ENCODE measurements around the gene ATP1A3.
A peak's percentile ranks its signal among the peaks of the same experiment; 100 is the strongest.
"Not testable (repeated sequence)": the region's sequence is repeated elsewhere in the genome, so short reads cannot be mapped to it uniquely, and the experiment has no call there.

The ATP1A3 gene

GRCh38 chr19:41945135-41945766, 48.8 kb downstream of the ATP1A3 start:
- no peak for DNase-seq (ENCODE audit: low spot score)

- no peak for DNase-seq (ENCODE audit: low spot score)
These were observed 49.7 kb downstream of the ATP1A3 start for GRCh38 chr19:41944336-41944735.

- DNase-seq (ENCODE audit: low spot score): no peak
These were observed 52.4 kb downstream of the ATP1A3 start for GRCh38 chr19:41941410-41942202.

- no peak for DNase-seq (ENCODE audit: low spot score)
These were observed 53.2 kb downstream of the ATP1A3 start for GRCh38 chr19:41940731-41941409.

GRCh38 chr19:41939861-41940730, 53.9 kb downstream of the ATP1A3 start:
- DNase-seq (ENCODE audit: low spot score): no peak

- DNase-seq (ENCODE audit: low spot score): not testable (repeated sequence)
These were observed 54.8 kb downstream of the ATP1A3 start for GRCh38 chr19:41939209-41939608.

GRCh38 chr19:41937525-41938468, 56.2 kb downstream of the ATP1A3 start:
- DNase-seq (ENCODE audit: low spot score): no peak

GRCh38 chr19:41936961-41937360, 57.1 kb downstream of the ATP1A3 start:
- DNase-seq (ENCODE audit: low spot score): no peak

- DNase-seq (ENCODE audit: low spot score): no peak
These were observed 57.6 kb downstream of the ATP1A3 start for GRCh38 chr19:41936416-41936850.

GRCh38 chr19:41935760-41936415, 58.1 kb downstream of the ATP1A3 start:
- no peak for DNase-seq (ENCODE audit: low spot score)

GRCh38 chr19:41934849-41935374, 59.1 kb downstream of the ATP1A3 start:
- peak; percentile 51 for DNase-seq (ENCODE audit: low spot score)

GRCh38 chr19:41933693-41934426, 60.2 kb downstream of the ATP1A3 start:
- DNase-seq (ENCODE audit: low spot score): no peak

GRCh38 chr19:41932720-41933332, 61.2 kb downstream of the ATP1A3 start:
- DNase-seq (ENCODE audit: low spot score): no peak

GRCh38 chr19:41932259-41932719, 61.7 kb downstream of the ATP1A3 start:
- no peak for DNase-seq (ENCODE audit: low spot score)

- no peak for DNase-seq (ENCODE audit: low spot score)
These were observed 63.0 kb downstream of the ATP1A3 start for GRCh38 chr19:41930926-41931592.

- DNase-seq (ENCODE audit: low spot score): no peak
These were observed 63.7 kb downstream of the ATP1A3 start for GRCh38 chr19:41930322-41930722.

GRCh38 chr19:41929536-41930071, 64.4 kb downstream of the ATP1A3 start:
- no peak for DNase-seq (ENCODE audit: low spot score)
